Sigmoid colon (tissue), 4 donors: ENCODE measurements around the gene EFHD2.
"Not testable (repeated sequence)": the region's sequence is repeated elsewhere in the genome, so short reads cannot be mapped to it uniquely, and the experiment has no call there.

Experiments used
- EP300 ChIP-seq, 4 donors: sonication (generic); formaldehyde crosslinking; IDR thresholded peaks; one replicate each; pipeline ENCODE4 v1.6.1; 2017; ENCODE audit warnings: antibody characterized with exemption in 4 of 4
- POLR2A ChIP-seq, 2 donors: fragments of 450-650 bp; IDR thresholded peaks; one replicate each; pipeline ENCODE4 v1.6.1; 2016; ENCODE audit warnings: antibody characterized with exemption in 2 of 2, mild to moderate bottlenecking in 2 of 2, moderate library complexity in 2 of 2

DNA sequence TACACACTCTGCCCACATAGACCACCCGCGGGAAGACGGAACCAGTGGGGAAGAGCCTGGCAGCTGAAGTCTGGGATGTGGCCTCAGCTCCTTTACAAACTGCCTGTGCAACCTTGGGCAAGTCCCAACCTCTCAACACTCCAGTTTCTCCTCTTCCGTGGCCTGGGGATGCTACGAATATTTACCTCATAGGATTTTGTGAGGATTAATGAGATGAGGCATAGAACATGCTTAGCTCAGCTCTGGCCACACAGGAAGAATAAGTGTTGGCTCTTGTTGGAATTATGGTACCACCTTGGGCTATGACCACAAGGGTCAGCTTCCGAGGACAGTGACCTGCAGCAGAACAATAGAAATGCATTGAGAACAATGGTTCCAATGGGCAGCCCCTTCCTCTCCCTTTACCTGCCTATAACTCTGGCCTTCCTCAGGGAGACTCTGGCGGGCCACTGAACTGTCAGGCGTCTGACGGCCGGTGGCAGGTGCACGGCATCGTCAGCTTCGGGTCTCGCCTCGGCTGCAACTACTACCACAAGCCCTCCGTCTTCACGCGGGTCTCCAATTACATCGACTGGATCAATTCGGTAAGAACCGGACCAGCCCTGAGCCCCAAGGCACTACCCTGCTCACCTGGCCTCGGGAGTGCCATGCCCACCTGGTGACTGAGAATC, 57.4 kb downstream of the EFHD2 start:
- TF ChIP-seq EP300, POLR2A (IDR thresholded peaks at IDR 0.05): not testable (repeated sequence)
